Measurements from ENCODE around the gene GET3.
"Not testable (repeated sequence)": the region's sequence is repeated elsewhere in the genome, so short reads cannot be mapped to it uniquely, and the experiment has no call there.

GET3 gene

GRCh38 chr19:12715929-12716328, 21.4 kb upstream of the GET3 start:
- no peak for DNase-seq (ENCODE audit: low spot score)

DNA sequence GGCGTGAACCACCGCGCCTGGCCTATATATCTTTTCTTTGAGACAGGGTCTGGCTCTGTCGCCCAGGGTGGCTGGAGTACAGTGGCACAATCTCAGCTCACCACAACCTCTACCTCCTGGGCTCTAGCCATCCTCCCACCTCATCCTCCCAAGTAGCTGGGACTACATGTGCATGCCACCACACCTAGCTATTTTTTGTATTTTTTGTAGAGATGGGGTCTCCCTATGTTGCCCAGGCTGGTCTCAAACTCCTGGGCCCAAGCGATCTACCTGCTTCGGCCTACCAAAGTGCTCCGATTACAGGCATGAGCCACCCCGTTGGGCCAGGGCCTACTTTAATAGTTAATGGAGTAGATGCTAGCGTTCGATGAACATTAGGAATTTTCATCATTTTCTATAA, 17.0 kb upstream of the GET3 start:
- no peak for DNase-seq (ENCODE audit: low spot score)

DNA sequence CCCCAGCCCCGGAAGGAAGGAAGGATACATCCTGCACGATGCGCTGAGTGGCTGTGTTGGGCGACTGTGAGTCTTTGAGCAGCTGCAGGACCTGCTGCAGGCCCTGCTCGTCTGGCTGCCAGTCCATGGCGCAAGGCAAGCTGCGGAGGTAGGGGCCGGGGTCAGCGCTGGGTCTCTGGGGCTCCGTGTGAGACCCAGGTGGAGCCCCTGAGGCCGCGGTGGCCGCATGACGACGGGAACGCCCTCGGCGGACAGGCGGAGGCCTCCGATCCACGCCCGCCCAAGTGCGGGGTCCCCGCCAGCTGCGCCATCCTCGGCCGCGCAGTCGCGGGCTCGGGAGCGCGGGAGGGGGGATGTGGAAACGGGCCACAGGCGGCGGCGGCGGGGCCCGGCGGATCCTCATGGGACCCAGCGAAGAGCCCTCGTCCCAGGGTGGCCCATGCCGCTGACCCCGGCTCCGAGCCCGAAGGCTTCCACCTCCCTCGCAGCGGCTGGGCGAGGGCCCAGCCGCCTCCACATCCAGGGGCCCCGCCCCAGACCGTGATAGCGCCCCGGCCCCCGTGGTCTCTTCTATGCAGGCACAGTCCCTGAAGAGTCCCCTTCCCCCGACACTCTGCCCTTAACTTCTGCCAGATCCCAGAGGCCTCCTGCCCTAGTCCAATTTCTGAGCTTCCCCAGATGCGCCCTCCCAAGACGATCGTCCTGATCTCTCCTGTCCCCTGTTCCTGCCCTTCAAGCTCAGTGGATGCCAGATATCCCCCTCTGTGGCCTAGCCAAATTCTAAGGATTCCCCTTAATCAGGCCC, 16.2 kb upstream of the GET3 start:
- DNase-seq (ENCODE audit: low spot score) = no peak

DNA sequence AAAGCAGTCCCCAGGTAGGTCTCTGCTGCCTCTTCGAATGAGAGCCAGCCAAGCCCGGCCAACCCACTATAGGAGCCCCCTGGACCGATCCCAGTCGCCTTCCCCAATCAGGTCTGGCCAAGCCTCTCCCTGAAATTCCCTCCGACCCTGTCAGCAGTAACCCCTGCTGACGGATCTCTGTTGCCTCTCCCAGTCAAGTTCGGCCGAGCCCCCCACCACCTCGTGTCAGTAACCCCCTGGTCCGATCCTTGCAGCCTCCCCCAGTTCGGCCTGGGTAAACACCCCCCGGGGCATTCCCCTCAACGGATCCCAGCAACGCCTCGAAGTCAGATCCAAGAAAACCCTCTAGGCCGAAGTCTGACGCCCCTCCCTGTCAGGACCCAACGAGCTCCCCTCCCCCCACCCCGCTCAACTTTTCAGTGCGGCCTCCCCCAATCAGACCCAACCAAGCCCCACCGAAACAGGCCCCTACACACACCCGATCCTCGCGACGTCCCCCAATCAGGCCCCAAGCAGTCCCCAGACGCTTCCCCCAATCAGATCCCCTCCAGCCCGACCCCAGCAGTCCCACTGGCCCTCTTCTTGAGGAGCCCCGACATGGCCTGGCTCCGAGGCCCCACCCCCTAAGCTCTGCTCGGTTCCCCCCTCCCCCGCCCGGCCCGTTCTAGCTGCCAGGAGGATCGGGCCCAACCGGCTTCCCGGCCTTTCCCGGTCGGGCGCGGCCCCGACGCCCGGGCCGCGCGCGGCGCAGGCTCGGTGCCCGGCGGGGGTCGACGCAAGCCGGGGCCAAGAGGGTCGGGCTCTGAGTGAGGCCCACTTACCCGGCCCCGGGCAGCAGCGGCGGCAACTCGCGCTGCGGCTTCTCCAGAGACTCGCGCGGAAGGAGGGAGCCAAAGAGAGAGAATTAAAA, 15.4 kb upstream of the GET3 start:
- peak; percentile 75 for DNase-seq (ENCODE audit: low spot score)

- DNase-seq (ENCODE audit: low spot score) = peak; percentile 98
These were observed 14.5 kb upstream of the GET3 start for GRCh38 chr19:12722566-12723380.

- no peak for DNase-seq (ENCODE audit: low spot score)
These were observed 14.0 kb upstream of the GET3 start for GRCh38 chr19:12723381-12723640.

- peak; percentile 72 for DNase-seq (ENCODE audit: low spot score)
These were observed 13.5 kb upstream of the GET3 start, which contains the start of gene TNPO2 for GRCh38 chr19:12723641-12724426. Gene TNPO2 (minus strand): TSS chr19:12723932. CDS start chr19:12720977, 2,955 bp downstream.

GRCh38 chr19:12725612-12726011, 11.7 kb upstream of the GET3 start:
- not testable (repeated sequence) for DNase-seq (ENCODE audit: low spot score)

DNA sequence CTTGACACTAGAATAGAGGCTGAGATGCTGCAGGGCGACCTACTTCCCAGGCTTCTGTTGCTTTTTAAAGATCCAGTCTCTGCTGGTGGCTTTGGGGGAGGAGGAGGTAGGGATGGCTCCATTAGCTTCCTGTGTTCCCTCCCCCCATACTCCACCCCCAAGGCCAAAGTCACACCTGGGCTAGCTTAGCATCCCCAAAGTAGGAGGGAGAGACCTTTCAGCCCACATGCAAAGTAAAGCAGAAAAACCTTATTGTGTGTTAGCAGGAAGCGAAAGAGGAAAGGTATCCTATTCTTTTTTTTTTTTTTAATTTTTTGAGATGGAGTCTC, 10.3 kb upstream of the GET3 start:
- no peak for DNase-seq (ENCODE audit: low spot score)

GRCh38 chr19:12727745-12728433, 9.4 kb upstream of the GET3 start:
- no peak for DNase-seq (ENCODE audit: low spot score)

DNA sequence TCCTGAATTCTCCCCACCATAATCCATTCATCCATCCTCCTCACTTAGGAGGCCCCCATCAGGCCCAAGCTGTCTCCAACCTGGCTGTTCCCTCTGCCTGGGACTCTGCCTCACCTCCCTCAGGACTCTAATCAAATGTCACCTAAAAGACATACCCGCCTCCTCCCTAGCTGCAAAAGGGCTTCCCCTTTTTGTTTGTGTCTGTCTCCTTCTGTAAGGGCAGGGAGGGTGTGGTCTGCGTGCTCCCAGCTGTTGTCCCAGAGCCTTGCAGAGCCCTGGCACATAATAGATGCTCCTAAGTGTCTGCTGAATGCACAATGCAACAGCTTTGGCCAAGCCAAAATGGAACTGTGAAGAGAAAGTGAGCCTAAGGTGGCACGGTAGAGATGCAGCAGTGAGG, 7.2 kb upstream of the GET3 start:
- no peak for DNase-seq (ENCODE audit: low spot score)

- no peak for DNase-seq (ENCODE audit: low spot score)
These were observed 6.0 kb upstream of the GET3 start for GRCh38 chr19:12731337-12731736.

- peak; percentile 53 for DNase-seq (ENCODE audit: low spot score)
These were observed 3.7 kb upstream of the GET3 start for GRCh38 chr19:12733369-12734214.

GRCh38 chr19:12737835-12738351, 596 bp downstream of the GET3 start:
- no peak for DNase-seq (ENCODE audit: low spot score)

GRCh38 chr19:12745166-12745897, 8.0 kb downstream of the GET3 start:
- DNase-seq (ENCODE audit: low spot score) = no peak

- no peak for DNase-seq (ENCODE audit: low spot score)
These were observed 11.2 kb downstream of the GET3 start for GRCh38 chr19:12748489-12748888.

DNA sequence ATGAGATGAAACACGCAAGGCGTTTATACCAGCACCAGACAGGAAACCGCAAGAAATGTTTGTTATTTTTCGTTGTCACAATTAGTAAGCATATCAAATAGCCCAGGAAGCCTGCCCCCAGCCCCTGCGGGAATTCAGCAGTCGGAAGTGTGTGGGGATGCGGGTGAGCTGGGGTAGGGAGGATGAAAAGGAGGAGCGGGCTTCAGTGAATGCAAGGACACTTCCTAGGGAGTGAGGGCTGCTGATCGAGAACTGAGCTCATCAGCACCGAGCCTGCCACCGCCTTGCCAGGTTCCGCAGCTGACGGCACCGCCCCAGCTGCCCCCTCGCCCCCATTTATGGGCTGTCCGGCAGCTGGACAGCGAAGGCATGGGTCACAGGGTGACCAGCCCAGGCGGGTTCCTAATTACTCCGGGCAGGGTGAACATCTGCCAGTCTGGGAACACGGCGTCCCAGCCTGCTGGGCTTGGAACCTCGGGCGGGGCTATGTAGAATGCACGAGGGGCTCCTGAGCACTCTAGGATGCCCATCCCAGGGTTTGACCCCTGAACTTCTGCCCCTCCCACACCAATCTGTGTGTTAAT, 12.7 kb downstream of the GET3 start:
- no peak for DNase-seq (ENCODE audit: low spot score)

GRCh38 chr19:12750851-12751250, 13.6 kb downstream of the GET3 start:
- no peak for DNase-seq (ENCODE audit: low spot score)

GRCh38 chr19:12751635-12752034, 14.3 kb downstream of the GET3 start, which contains the start of gene BEST2:
Gene BEST2 (plus strand): TSS chr19:12751791. CDS start chr19:12752593, 802 bp downstream.
- DNase-seq (ENCODE audit: low spot score) = no peak
